Activated CD4-positive, alpha-beta T cell treated with anti-CD3 and anti-CD28 coated beads for 1 hour (primary cell): Measurements from ENCODE around the gene BCL2L11.

Source experiments
- DNase-seq: peaks from one replicate; pipeline ENCODE4 v3.0.0-alpha.2; 2020

BCL2L11 gene

GRCh38 chr2:111145103-111145760, 24.5 kb downstream of the BCL2L11 start:
- DNase-seq, result no peak

GRCh38 chr2:111145951-111146350, 25.2 kb downstream of the BCL2L11 start:
- DNase-seq, result no peak

DNA sequence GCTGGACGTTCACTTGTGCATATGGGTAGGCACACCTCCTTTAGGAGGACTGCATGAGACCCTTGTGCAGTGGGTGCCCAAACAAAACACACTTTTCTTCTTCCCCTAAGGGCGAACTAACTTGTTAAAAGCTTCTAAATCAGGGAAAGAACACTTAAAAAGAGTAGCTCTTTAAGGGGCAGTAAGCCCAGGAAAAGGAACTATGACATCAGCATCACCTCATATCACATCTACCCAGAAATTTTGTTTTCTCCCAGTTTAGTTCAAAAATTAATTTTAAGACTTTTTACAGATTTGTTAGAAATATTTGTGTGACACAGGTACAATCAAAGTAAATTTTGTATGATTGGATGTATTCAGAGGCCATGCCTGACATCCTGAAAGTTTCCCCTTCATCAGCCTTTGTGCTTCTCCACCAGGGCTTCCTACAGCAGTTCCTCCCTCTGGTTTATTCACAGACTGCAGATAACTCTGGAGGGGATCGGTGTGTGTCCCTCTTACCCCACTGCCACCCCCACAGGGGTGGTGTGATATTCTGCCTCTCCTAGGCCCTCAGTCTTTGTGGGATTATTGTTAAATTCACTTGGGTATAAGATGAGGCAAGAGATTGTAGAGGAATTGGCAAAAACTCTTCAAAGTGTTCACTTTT, 27.6 kb downstream of the BCL2L11 start:
- no peak for DNase-seq

DNA sequence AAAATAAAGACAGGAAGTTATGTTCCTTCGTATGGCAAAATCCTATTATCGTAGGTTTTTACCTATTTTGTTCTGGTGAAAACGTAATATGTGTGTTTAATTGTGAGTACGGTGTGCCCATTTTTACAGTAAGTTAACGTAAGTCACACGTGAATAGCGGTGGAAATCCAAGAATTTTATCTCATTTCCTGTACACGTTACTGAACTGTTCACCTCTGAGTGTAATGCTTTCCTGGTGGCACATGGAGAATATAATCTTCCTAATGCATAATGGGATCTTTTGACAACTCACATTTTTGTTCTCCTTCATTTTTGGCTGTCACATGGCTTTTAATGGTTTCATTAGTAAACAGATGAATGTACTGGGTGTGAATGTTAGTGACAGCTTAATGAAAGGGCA, 28.2 kb downstream of the BCL2L11 start:
- DNase-seq, result no peak

- no peak for DNase-seq
Observed at GRCh38 chr2:111149882-111150455, 29.3 kb downstream of the BCL2L11 start.

GRCh38 chr2:111154758-111155157, 34.0 kb downstream of the BCL2L11 start:
- no peak for DNase-seq

GRCh38 chr2:111155610-111156009, 34.9 kb downstream of the BCL2L11 start:
- no peak for DNase-seq

GRCh38 chr2:111156529-111156928, 35.8 kb downstream of the BCL2L11 start:
- DNase-seq, result no peak

DNA sequence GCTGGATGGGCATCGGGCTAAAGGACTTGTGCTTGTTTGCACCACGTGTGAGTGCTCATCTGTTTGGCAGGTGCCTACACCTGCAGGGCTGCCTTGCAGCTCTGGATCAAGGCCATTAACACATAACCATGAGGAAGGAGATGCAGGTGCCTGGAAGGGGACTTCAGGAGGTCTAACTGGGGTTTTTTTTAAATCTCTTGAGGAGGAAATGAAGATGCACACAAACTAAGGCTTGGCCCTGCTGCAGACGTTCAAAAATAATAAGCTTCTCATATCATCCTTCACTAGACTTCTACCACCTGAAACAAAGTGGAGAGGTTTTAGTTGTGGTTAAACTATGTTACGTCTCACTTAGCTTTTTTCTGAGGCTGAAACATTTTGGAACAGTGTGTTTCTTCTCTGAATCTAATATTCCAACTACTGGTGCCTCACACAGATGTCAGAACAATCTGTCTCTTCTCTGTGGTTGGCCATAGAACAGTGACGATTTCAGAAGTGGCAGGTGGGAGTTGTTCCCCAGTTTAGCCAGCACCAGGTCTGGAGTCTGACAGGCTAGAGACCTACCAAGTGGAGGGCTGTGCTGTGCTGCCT, 36.5 kb downstream of the BCL2L11 start:
- DNase-seq, result no peak

DNA sequence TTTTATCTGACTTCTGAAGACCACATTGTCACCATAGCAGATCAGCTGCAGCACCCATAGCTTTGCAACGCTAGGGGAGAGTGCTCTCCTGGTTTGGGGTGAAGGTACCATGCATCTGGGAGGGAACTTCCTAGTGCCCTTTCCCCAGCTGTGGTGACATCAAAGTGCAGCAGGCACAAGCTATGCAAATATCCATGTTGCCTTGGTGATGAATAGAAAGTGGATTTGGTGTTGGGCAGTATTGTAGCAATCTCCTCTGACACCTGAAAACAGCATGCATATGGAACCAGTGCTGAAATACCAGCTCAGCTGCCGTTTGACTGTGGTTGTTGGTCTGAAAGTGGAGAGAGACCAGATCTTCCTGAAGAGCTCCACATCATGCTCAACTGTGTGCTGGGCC, 37.1 kb downstream of the BCL2L11 start:
- DNase-seq, result no peak

DNA sequence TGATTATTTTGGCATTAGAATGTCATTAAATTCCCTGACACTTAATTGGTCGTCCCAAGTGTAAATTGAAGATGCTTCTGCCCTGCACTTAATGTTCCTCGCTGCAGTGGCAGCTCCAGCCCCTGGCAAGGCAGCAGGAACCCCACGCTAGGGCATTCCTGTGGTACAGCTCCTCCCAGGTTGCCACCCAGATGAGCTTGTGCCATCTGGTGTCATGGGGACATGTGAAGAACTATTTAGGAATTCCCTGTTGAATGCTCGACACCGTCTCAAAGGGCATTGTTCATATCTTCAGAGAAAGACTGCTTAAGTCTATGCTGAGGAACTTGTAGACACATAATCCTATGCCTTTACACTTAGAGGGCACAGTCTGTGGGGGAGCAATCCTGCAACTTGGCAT, 38.9 kb downstream of the BCL2L11 start:
- no peak for DNase-seq

GRCh38 chr2:111160758-111161157, 40.0 kb downstream of the BCL2L11 start:
- no peak for DNase-seq

DNA sequence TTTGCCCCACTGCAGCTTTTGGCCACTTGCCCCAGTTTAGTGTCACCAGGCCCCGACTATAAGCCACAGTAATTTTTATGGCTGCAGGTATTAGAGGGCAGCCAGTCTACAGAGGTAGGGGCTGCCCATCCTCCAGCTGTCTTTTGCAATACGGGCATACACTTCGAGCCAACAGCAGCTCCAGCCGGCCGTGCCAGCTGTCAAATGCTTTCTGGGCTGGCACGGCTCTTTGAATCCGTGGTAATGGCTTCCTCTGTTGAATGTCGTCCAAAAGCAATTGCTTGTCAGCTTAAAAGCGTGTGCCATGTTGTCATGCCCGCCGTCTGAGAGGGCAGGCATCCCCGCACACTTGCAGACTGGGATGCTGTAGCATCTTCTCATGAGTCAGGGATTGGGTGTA, 41.3 kb downstream of the BCL2L11 start:
- DNase-seq, result no peak

DNA sequence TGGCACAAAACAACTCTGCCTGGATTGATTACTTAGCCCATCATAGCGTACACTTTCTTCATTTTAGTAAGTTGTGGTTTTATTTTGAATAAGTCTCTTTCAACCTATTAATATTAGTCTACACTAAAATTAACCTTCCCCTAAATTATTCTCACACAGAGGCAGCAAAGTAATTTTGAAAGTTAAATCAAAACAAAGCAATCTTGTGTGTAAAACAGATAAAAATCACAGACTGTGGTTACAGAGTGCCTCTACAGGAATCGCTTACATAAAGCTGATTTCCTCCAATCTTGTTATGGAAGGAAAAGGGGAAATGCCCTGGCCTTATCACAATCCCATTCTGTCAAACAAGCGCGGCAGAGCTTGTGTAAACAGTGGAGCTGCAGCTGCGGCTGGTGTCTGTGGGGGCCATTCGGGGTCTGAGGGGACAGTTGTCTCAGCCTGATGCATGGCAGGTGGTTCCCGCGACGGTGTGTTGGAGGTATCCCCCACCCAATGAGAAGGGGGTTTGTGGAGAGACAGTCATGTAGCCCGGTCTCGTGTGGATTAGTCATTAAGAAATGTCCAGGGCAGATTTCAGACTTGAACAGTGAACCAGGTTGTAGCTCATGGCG, 42.1 kb downstream of the BCL2L11 start:
- no peak for DNase-seq

GRCh38 chr2:111164078-111164477, 43.4 kb downstream of the BCL2L11 start:
- no peak for DNase-seq

DNA sequence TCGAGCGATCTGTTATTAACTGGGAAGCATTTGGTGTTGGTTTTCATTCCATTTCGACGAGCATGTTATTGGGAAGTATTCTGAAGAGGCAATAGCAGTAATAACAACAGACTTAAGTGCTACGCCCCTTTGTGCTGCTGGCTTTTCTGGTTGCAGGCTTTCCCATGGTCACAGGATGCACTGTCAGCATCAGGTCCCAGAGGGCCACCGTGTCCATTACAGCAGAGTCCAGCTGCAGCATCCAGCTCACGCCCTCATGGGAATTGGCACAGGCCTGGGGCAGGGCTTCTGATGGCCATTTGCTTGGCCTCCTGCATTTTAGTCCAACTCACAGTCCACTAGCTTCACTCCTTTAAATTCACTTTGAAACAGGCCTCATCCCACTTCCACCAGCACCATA, 44.4 kb downstream of the BCL2L11 start:
- DNase-seq, result no peak

DNA sequence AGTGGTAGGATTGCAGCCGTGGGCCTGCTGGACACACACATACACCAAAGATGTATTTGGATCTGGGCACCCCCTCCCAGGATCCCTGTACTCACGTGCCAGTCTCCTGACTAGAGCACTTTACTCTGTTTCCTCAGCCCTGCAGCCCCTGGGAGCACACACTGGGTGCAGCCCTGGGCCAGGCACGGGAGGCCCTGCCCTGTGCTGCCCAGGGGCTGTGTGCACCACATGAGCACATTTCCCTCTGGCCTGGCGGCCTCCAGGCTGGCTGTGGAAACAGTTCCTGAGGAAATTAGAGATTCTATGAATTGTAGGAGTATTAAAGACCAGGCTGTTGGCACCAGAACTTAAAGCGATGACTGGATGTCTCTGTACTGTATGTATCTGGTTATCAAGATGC, 45.4 kb downstream of the BCL2L11 start:
- no peak for DNase-seq

GRCh38 chr2:111167076-111167862, 46.6 kb downstream of the BCL2L11 start:
- DNase-seq, result no peak

DNA sequence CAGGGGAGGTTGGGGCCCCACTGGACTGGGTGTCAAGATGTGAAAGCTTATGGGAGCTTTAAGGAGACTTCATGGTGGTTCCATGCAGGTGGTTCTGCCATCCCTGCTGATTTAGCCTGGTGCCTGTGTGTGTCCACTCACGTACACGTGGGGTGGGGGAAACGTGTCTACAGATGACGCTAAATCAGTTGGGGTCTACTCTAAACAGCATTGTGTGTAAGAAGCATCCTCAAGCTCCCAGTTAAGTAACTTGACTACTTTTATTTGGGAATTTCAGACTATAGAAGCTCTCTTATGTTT, 47.1 kb downstream of the BCL2L11 start:
- DNase-seq, result no peak

DNA sequence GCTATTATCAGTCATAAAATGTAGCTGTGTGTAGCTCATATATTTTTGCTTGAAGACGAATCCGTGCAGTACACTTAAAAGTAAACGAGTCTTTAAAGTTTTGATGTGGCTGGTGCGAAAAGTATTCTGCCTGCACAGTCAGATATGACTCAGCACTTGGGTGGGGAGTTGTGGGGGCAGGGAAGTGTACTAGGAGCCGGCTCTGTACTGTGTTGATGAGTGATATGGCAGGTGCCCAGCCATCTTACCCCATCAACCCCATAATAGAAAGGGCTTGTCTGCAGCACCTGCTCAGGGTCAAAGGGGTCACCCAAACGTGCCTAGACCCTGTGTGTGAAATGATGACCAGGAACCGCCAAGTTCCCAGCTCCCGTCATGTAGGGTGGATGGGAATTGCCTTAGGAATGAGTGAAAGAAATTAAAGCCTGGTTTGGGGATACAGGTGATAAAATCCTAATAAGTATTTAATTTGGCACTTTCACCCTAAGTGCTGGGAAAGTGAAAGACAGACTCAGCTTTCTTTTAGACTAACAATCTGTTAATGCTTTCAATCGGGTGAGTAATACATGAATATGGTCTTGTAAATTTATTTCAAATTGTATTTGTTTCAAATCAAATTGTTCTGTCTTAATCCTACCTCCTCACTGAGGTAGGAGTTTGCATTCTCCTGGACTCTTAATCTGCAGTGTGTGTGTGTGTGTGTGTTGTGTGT, 48.0 kb downstream of the BCL2L11 start:
- peak; percentile 18 for DNase-seq

DNA sequence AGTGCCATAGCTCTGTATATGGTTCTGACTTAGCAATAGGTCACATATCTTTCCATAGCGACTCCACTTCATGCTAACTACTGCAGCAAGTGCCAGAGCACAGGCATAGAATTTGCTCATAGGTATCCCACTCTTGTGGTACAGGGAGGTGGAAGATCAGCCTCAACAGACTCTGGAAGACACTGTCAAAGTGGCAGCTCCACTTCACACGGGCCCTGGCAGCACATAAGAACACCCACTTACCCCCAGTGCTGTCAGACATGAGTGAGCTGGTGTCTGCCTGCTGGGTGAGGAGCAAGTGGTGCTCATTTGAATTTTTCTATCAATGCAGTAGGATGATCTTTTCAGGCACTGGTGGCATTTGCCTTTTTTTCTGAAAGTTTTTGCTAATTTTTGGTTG, 48.6 kb downstream of the BCL2L11 start:
- no peak for DNase-seq

DNA sequence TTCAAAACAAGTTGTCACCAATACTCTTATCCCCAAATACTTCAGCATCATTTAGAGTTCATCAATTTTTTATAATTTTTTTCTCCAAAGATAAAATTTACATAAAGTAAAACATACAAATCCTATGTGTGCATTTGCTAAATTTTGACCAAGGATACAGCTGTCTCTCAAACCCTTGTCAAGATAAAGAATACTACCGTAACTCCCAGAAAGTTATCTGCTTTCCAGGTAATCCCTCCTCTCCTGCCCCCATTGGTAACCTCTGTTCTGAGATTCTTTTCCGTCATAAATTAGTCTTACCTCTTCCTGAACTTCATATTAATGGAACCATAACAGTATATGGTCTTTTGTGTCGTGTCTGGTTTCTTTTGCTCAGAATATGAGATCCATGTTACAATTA, 49.2 kb downstream of the BCL2L11 start:
- DNase-seq, result no peak
